Measurements from ENCODE around the gene FAM13A. TPM values are rescaled to one million over a fixed set of nuclear protein-coding genes. Genes with fewer than 3 reads are reported as not detected.

The FAM13A gene
- total and polyA plus RNA-seq, 2 of the 4 experiments (the other 2 are of a cell fraction), result 13.1 to 22.0 TPM

DNA sequence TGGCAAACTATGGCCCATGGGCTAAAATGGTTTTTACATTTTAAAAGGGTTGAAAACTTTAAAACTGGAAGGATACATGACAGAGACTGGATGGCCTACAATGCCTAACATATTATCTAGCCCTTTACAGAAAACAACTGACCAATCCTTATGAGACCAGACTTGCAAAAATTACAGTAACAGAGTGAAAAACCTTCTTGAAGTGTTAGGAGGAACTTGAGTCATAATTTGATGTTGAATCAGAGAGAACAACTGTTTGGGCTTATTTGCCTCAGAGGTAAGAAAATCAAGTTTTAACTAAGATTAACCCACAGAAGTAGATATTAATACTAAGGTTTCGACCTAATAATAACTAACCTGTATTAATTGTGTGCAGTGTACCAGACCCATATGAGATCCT lies 347.0 kb downstream of the FAM13A start:
- ATAC-seq (ENCODE audit: low read depth) (no peak), DNase-seq (no peak)
- TF ChIP-seq, protein P1, sequence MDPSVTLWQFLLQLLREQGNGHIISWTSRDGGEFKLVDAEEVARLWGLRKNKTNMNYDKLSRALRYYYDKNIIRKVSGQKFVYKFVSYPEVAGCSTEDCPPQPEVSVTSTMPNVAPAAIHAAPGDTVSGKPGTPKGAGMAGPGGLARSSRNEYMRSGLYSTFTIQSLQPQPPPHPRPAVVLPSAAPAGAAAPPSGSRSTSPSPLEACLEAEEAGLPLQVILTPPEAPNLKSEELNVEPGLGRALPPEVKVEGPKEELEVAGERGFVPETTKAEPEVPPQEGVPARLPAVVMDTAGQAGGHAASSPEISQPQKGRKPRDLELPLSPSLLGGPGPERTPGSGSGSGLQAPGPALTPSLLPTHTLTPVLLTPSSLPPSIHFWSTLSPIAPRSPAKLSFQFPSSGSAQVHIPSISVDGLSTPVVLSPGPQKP (IDR thresholded peaks at IDR 0.05; ENCODE audit: borderline replicate concordance, low read depth, low read length), result no peak
- TF ChIP-seq, protein P2, sequence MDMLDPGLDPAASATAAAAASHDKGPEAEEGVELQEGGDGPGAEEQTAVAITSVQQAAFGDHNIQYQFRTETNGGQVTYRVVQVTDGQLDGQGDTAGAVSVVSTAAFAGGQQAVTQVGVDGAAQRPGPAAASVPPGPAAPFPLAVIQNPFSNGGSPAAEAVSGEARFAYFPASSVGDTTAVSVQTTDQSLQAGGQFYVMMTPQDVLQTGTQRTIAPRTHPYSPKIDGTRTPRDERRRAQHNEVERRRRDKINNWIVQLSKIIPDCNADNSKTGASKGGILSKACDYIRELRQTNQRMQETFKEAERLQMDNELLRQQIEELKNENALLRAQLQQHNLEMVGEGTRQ (IDR thresholded peaks at IDR 0.05; ENCODE audit: low read depth, low read length), result no peak
- no peak for TF ChIP-seq BHLHE40 (IDR thresholded peaks at IDR 0.05; ENCODE audit: low read depth, low read length)
- TF ChIP-seq RAD21 (IDR thresholded peaks at IDR 0.05; ENCODE audit: low read length), result no peak
- no peak for TF ChIP-seq RFX5 (IDR thresholded peaks at IDR 0.05; ENCODE audit: low read depth, low read length)
- no peak for TF ChIP-seq RCOR1 (IDR thresholded peaks at IDR 0.05; ENCODE audit: insufficient replicate concordance, low read length)
- no peak for TF ChIP-seq MXI1 (IDR thresholded peaks at IDR 0.05; ENCODE audit: borderline replicate concordance, low read depth, low read length)
- no peak for TF ChIP-seq MAZ (IDR thresholded peaks at IDR 0.05; ENCODE audit: borderline replicate concordance, low read depth, low read length)
- TF ChIP-seq NFE2L2 (IDR thresholded peaks at IDR 0.05; ENCODE audit: low read depth, low read length), result no peak
- no peak for TF ChIP-seq SMC3 (IDR thresholded peaks at IDR 0.05; ENCODE audit: low read depth, low read length)
- no peak for TF ChIP-seq CHD1 (IDR thresholded peaks at IDR 0.05; ENCODE audit: low read depth, low read length)
- no peak for TF ChIP-seq MAFK (IDR thresholded peaks at IDR 0.05; ENCODE audit: low read depth, low read length)
- TF ChIP-seq POLR2A (IDR thresholded peaks at IDR 0.05; ENCODE audit: low read depth, low read length), result no peak
- no peak for TF ChIP-seq FOS (IDR thresholded peaks at IDR 0.05; ENCODE audit: low read depth, low read length)
- no peak for TF ChIP-seq CEBPB (IDR thresholded peaks at IDR 0.05; ENCODE audit: low read depth, low read length)
- TF ChIP-seq, protein P3, sequence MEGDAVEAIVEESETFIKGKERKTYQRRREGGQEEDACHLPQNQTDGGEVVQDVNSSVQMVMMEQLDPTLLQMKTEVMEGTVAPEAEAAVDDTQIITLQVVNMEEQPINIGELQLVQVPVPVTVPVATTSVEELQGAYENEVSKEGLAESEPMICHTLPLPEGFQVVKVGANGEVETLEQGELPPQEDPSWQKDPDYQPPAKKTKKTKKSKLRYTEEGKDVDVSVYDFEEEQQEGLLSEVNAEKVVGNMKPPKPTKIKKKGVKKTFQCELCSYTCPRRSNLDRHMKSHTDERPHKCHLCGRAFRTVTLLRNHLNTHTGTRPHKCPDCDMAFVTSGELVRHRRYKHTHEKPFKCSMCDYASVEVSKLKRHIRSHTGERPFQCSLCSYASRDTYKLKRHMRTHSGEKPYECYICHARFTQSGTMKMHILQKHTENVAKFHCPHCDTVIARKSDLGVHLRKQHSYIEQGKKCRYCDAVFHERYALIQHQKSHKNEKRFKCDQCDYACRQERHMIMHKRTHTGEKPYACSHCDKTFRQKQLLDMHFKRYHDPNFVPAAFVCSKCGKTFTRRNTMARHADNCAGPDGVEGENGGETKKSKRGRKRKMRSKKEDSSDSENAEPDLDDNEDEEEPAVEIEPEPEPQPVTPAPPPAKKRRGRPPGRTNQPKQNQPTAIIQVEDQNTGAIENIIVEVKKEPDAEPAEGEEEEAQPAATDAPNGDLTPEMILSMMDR (conservative IDR thresholded peaks at IDR 0.05; ENCODE audit: low read depth, low read length), result no peak
- H4K91ac ChIP-seq (ENCODE audit: insufficient read depth, low read depth, low read length), result no peak overlapping the region
- no peak overlapping the region for H2BK5ac ChIP-seq (ENCODE audit: low read depth, low read length, poor library complexity, severe bottlenecking)
- ChIA-PET CTCF (no interaction called here), POLR2A (ENCODE audit: unreplicated experiment) (no interaction called here)
- H3K27ac ChIP-seq (ENCODE audit: insufficient read depth, low read length), result no peak overlapping the region
- no peak overlapping the region for H2AK5ac ChIP-seq (ENCODE audit: low read depth, low read length)
- WGBS, 2 experiments (ENCODE audit: extremely low coverage in 2 of 2, insufficient read length in 1 of 2), result no CpG with 5 or more reads among the region's 1 CpG
- no peak overlapping the region for H3K14ac ChIP-seq (replicated peaks; ENCODE audit: low read depth, low read length)
- no peak overlapping the region for H3K23ac ChIP-seq (ENCODE audit: low read depth, low read length)
- no peak overlapping the region for H3K4me3 ChIP-seq (ENCODE audit: insufficient read depth, low read depth, low read length)
- no peak overlapping the region for H3K9ac ChIP-seq (ENCODE audit: low read depth, low read length)
- H2BK15ac ChIP-seq (ENCODE audit: low read depth, low read length), result no peak overlapping the region
- BruUV-seq (replicated peaks), result no TSS peak
- H3K9me3 ChIP-seq (ENCODE audit: control insufficient read depth, insufficient read depth, low read length), result no peaks in the 10 kb centered on the region
- no peaks in the 10 kb centered on the region for H3K27me3 ChIP-seq (ENCODE audit: control insufficient read depth, insufficient read depth, low read length)
- H2BK20ac ChIP-seq (ENCODE audit: low read depth, low read length), result no peak overlapping the region
- H3K4me2 ChIP-seq (ENCODE audit: low read depth, low read length), result no peak overlapping the region
- intact Hi-C loops (cut with micrococcal nuclease) (loop anchor here (5.0 kb wide), 1 partner anchor 82 kb away; no protein-coding TSS in a partner anchor), in situ Hi-C loops (cut with MboI; ENCODE audit: low sequenced_read_pairs) (loop anchor here (5.0 kb wide), 1 partner anchor 312 kb away; no protein-coding TSS in a partner anchor), dilution Hi-C loops (cut with HindIII; ENCODE audit: low sequenced_read_pairs, unreplicated experiment) (no loop called here)
- H3K18ac ChIP-seq (ENCODE audit: low read depth, low read length), result no peak overlapping the region
- no peak overlapping the region for H4K5ac ChIP-seq (ENCODE audit: low read depth, low read length)
- H2AFZ ChIP-seq (replicated peaks; ENCODE audit: low read length, poor library complexity), result no peak overlapping the region
- no peak overlapping the region for H2BK120ac ChIP-seq (ENCODE audit: low read depth, low read length)
- no peak overlapping the region for H3K4ac ChIP-seq (ENCODE audit: low read depth, low read length)
- H3K56ac ChIP-seq (ENCODE audit: extremely low read depth, insufficient read depth, low read length), result no peak overlapping the region
- no peaks in the 10 kb centered on the region for H3K9me1 ChIP-seq (ENCODE audit: insufficient read depth, low read length)
- H2AK9ac ChIP-seq (replicated peaks; ENCODE audit: low read depth, low read length, poor library complexity), result no peak overlapping the region
- H4K8ac ChIP-seq (ENCODE audit: low read depth in 2 of 2, low read length in 2 of 2), result no peak overlapping the region
- peaks cover 10% of the 10 kb centered on the region for H3K4me1 ChIP-seq (ENCODE audit: control insufficient read depth, insufficient read depth, low read length)
- no peaks in the 10 kb centered on the region for H3K79me1 ChIP-seq (ENCODE audit: low read depth in 1 of 2, low read length in 2 of 2)
- H4K20me1 ChIP-seq (ENCODE audit: insufficient read depth, low read length), result no peaks in the 10 kb centered on the region
- peaks cover 2% of the 10 kb centered on the region; the same call in 1 of the 2 replicates for H3K36me3 ChIP-seq (ENCODE audit: control insufficient read depth, insufficient read depth, low read length)

All from IMR-90 (cell line).